Spinal cord (tissue), 10 donors: ENCODE data around the gene PALLD. TPM values are rescaled to one million over a fixed set of nuclear protein-coding genes. Genes with fewer than 3 reads are reported as not detected.

ENCODE experiments used
- DNase-seq, 6 donors: peaks; one replicate each; pipeline versions ENCODE4 v3.0.0 to v3.0.0-alpha.2; 2013 to 2015; ENCODE audit warnings: low spot score in 6 of 6, low read depth in 4 of 6
- H3K27ac ChIP-seq: one replicate; pipeline ENCODE4 v1.5.1; 2013; ENCODE audit warnings: low read depth, low read length, control low read depth
- H3K27me3 ChIP-seq: one replicate; pipeline ENCODE4 v1.6.1; 2013; ENCODE audit warnings: low read length; ENCODE audit not compliant: control insufficient read depth, insufficient read depth
- H3K36me3 ChIP-seq: one replicate; pipeline ENCODE4 v1.6.1; 2013; ENCODE audit warnings: low read length; ENCODE audit not compliant: control insufficient read depth, insufficient read depth
- H3K4me1 ChIP-seq: one replicate; pipeline ENCODE4 v1.6.1; 2013; ENCODE audit warnings: low read length; ENCODE audit not compliant: control insufficient read depth, insufficient read depth
- H3K4me3 ChIP-seq: one replicate; pipeline ENCODE4 v1.5.1; 2013; ENCODE audit warnings: low read depth, low read length, control low read depth
- H3K9me3 ChIP-seq: one replicate; pipeline ENCODE4 v1.6.1; 2013; ENCODE audit warnings: low read length; ENCODE audit not compliant: control insufficient read depth, insufficient read depth
- WGBS: methylation state at CpG from one replicate; pipeline ENCODE4 v1.1.5; 2013; ENCODE audit warnings: missing lambda C conversion rate; ENCODE audit not compliant: insufficient coverage; 5-methylcytosine and 5-hydroxymethylcytosine counted together
- polyA plus RNA-seq, 2 donors: library from polyadenylated mRNA; unstranded; fragments of 120-200 nt; gene quantifications; one replicate each; pipeline ENCODE4 v1.2.1, GENCODE V29; 2013; ENCODE audit not compliant: insufficient read length in 2 of 2
- total RNA-seq, 2 donors: library from RNA; depleted of rRNA in 1 of 2; stranded (reverse); fragments of 120-200 nt in 1 of 2; fragments of >200 nt in 1 of 2; gene quantifications; one replicate each; pipeline versions ENCODE4 v1.2.3 to v1.2.4, GENCODE V29; 2013 to 2014
- donor health status: healthy.

Gene PALLD
- total and polyA plus RNA-seq, 4 donors = 45.9 to 71.1 (median 62.4) TPM

DNA sequence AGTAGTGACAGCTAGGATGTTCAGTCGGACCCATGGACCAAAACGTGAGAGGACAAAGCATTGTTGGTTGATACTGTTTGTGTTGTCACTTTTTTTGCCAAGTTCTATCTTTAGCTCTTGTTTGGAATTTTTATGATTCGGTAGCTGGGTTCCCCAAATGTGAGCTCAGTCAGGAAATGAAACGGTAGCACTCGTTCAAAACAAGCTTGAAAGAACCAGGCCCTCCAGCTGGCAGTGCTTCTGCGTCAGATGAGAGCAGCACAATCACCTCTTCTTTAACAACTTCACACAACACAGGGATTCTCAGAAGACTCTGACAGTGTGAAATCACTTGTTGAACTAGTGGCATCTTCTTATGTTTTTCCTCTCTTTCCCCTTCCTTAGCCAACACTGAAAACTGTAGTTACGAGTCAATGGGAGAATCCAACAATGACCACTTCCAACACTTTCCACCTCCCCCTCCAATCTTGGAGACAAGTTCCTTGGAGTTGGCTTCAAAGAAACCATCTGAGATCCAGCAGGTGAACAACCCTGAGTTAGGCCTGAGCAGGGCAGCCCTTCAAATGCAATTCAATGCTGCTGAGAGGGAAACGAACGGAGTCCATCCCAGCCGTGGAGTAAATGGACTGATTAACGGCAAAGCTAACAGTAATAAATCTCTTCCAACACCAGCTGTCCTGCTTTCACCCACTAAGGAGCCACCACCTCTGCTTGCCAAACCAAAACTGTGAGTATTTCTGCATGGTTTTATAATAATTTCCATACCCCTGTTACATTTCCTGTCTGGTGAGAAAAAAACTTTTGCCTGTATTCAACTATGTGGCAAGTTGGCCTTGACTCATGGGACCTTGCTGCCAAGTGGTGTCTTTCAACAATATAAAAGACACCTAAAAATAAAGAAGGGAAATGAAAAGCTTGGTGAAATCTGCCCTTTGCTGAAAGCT lies 214.6 kb downstream of the PALLD start:
- Histone ChIP-seq H3K9me3 (no peaks in the 10 kb centered on the region), H3K36me3 (no peaks in the 10 kb centered on the region), H3K4me1 (no peaks in the 10 kb centered on the region), H3K27ac (no peak overlapping the region), H3K27me3 (no peaks in the 10 kb centered on the region), H3K4me3 (no peak overlapping the region)
- 69% methylated on average over 6 of the region's 11 CpGs for WGBS
- DNase-seq = peak in 1 of 6 donors; percentile 24

DNA sequence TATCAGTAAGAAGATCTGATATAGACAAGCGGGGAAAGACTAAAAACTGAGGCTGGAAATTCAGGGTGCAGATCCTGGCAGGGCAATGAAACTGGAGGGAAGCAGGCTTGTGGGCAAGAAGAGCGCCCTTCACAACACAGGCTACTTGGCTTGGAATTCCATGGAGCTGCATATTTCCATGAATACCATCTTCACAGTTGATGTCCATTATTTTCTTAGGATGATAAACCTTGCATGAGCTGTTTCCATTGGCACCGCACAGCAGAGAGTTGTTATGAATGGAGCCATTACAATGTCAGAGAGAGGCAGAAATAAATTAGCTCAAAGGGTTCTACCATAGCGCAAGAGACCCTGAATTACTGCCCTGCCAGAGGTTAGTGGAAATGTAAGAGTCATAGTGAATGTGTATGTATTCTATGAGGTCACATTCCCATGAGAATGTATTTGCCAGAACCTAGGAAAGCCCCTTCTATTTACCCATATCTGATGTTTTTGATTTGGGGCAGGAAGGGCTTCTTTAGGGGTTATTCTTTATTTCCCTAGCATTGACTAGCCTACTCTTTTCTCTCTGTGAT lies 215.6 kb downstream of the PALLD start:
- Histone ChIP-seq H3K27ac (no peak overlapping the region), H3K4me1 (no peaks in the 10 kb centered on the region), H3K36me3 (no peaks in the 10 kb centered on the region), H3K9me3 (no peaks in the 10 kb centered on the region), H3K4me3 (no peak overlapping the region), H3K27me3 (no peaks in the 10 kb centered on the region)
- peak in 1 of 6 donors; percentile 12 for DNase-seq
- 63% methylated on average over 2 of the region's 4 CpGs for WGBS

DNA sequence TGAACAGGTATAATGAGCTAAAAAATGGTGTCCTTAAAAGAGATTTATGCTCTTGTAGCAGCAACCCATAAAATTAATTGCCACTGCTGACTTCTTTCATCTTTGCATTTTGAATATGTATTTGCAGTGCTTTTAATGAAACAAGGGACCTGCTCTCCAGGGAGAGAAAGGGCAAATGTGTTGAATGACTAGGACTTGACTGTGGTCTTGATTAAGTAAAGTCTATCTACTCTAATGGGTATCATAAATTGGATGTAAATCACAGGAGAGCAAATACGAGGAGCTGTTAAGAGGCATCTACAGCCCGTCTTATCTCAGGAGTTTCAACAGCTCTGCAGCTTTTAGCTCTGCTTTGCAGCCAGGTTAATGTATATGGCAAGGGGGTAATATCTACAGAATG lies 216.4 kb downstream of the PALLD start:
- H3K27ac ChIP-seq = no peak overlapping the region
- H3K27me3 ChIP-seq = no peaks in the 10 kb centered on the region
- no peaks in the 10 kb centered on the region for H3K4me1 ChIP-seq
- peak in 1 of 6 donors; percentile 74 for DNase-seq
- no peaks in the 10 kb centered on the region for H3K36me3 ChIP-seq
- WGBS = no CpG with 5 or more reads among the region's 2 CpGs
- no peak overlapping the region for H3K4me3 ChIP-seq
- no peaks in the 10 kb centered on the region for H3K9me3 ChIP-seq

DNA sequence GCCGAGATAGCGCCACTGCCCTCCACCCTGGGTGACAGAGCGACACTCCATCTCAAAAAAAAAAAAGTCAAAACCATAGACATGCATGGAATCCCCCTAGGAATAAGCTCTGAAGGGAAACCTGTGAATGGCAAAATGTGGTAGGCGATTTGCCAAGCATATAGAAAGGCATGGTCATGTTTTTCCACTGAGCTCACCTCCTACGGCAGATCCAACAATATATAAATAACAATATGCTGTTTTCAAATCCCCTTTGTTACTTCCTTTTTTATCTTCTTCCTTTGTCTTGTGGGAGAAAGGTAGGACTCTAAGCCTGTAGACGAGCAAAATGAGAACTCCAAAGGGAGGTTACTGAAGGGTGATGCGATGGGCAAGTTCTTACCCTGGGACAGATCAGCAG lies 219.0 kb downstream of the PALLD start:
- Histone ChIP-seq H3K4me3 (no peak overlapping the region), H3K9me3 (no peaks in the 10 kb centered on the region), H3K27me3 (no peaks in the 10 kb centered on the region), H3K27ac (no peak overlapping the region), H3K4me1 (no peaks in the 10 kb centered on the region), H3K36me3 (no peaks in the 10 kb centered on the region)
- DNase-seq = no peak
- 100% methylated on average over 1 of the region's 7 CpGs for WGBS

DNA sequence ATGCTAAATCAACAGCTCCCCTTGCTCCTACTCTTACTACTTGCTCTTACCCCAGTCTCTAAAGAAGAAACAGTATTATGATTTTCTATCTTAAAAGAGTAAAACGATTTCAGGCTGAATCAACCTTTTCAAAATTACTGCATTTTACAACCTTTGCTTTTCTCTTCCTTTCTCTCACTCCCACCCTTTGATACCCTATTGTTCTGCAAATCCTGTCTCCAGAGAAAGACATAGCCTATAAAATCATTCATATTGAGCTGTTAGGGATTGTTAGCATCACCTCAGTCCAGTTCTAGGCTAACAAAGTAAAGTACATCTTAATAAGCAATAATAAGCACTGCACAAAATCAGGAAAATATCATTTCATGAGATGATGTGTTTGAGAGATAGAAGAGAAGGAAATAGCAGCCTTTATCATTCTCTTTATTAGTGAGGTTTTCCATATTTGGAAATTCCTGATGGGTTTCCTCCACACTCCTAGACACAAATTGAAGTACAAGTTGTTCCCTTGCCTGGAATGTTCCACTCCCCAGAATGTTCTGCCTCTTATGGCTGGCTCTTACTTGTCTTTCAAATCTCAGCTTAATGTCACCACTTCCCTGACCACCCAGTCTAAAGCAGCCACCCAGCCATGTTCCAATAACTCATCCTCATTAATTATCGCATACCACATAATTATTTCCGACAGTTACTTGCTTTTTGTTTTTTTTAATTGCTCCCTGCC lies 219.7 kb downstream of the PALLD start:
- no peaks in the 10 kb centered on the region for H3K27me3 ChIP-seq
- WGBS = no CpG with 5 or more reads among the region's 3 CpGs
- no peaks in the 10 kb centered on the region for H3K4me1 ChIP-seq

DNA sequence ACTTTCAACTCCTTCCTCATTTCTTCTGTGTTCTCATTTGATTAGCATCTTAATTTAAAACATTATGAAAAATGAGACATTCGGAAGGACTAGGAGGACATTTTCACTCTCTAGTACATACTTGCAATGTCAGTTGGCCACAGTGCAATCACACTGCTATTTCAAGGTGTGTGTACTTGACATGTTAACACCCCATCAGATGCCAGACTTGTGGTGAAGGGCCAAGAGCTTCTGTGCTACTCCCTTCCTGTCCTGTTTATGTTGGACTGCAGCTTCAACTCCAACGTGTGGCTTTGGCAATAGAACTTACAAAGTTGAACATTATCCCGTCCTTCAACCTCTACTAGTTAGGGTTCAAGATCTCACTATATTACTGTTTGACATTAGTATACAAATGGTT lies 221.0 kb downstream of the PALLD start:
- no peaks in the 10 kb centered on the region for H3K9me3 ChIP-seq
- WGBS = no CpG with 5 or more reads among the region's 3 CpGs
- H3K27ac ChIP-seq = no peak overlapping the region
- H3K4me3 ChIP-seq = no peak overlapping the region
- no peaks in the 10 kb centered on the region for H3K27me3 ChIP-seq
- DNase-seq = no peak
- no peaks in the 10 kb centered on the region for H3K4me1 ChIP-seq
- no peaks in the 10 kb centered on the region for H3K36me3 ChIP-seq

More for the DNA sequence above, 219.7 kb downstream of the PALLD start:
- Histone ChIP-seq H3K9me3 (no peaks in the 10 kb centered on the region), H3K4me3 (no peak overlapping the region), H3K36me3 (no peaks in the 10 kb centered on the region), H3K27ac (no peak overlapping the region)
- no peak for DNase-seq

DNA sequence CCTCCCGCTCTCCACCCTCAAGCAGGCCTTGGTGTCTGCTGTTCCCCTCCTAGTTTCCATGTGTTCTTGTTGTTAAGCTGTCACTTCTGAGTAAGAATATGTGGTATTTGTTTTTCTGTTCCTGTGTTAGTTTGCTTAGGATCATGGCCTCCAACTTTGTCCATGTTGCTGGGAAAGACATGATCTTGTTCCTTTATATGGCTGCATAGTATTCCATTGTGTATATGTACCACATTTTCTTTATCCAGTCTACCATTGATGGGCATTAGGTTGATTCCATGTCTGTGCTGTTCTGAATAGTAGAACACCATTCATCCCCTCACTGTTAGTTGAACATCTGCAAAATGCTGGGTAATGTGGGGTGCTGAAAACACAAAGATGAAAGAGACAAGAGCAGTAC lies 222.9 kb downstream of the PALLD start:
- no peaks in the 10 kb centered on the region for H3K4me1 ChIP-seq
- no peaks in the 10 kb centered on the region for H3K9me3 ChIP-seq
- H3K27me3 ChIP-seq = no peaks in the 10 kb centered on the region
- H3K4me3 ChIP-seq = no peak overlapping the region
- no CpG with 5 or more reads among the region's 1 CpG for WGBS
- H3K27ac ChIP-seq = no peak overlapping the region
- no peak for DNase-seq
- H3K36me3 ChIP-seq = no peaks in the 10 kb centered on the region

DNA sequence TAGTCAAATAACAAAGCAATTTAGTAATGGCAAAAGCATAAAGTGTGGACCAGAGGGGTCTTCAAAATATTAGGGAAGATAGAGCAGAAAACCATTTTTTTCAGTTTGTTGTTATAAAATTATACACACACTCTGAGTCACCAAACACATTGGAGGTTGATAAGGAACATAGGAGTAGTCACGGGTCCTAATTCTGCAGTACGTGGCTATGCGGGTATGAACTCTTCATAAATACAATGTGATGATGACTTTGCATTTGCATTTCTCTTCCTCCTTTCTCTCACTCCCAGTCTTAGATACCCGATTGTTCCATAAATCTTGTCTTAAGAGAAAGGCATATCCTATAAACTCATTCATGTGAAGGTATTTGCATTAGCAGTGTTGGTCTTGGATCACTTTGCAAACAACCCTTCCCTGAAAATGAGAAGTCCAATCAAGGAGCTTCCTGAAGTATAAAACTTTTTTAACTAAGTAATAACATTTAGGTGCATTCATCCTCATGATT lies 223.6 kb downstream of the PALLD start:
- no peak for DNase-seq
- H3K9me3 ChIP-seq = no peaks in the 10 kb centered on the region
- H3K27me3 ChIP-seq = no peaks in the 10 kb centered on the region
- H3K4me3 ChIP-seq = no peak overlapping the region
- H3K36me3 ChIP-seq = no peaks in the 10 kb centered on the region
- no CpG with 5 or more reads among the region's 4 CpGs for WGBS
- no peaks in the 10 kb centered on the region for H3K4me1 ChIP-seq
- H3K27ac ChIP-seq = no peak overlapping the region

DNA sequence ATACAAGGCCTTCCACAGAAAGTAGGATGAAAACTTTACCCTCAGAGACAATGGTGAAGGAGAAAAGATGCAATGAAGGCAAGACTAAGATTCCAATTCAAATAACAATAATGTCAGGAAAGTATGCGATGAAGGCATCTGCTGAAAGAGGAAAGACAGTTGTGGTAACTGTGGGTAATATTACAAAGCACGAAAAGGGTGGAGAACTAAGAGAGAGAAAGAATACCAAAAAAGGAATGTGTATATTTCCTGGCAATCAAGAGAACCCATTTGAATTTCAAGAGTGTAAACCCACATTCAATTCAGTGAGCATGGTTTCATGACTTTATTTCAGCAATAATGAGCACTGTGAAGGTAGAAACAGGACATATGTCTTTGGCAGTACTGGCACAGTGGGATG lies 225.5 kb downstream of the PALLD start:
- WGBS = no CpG with 5 or more reads among the region's 2 CpGs
- Histone ChIP-seq H3K27me3 (no peaks in the 10 kb centered on the region), H3K9me3 (no peaks in the 10 kb centered on the region), H3K4me1 (no peaks in the 10 kb centered on the region), H3K27ac (no peak overlapping the region), H3K36me3 (no peaks in the 10 kb centered on the region), H3K4me3 (no peak overlapping the region)
- no peak for DNase-seq
